Ovary (tissue), 3 donors: ENCODE data around the gene STAT6.

Experiments used
- CTCF ChIP-seq, 3 donors: fragments of 450-650 bp in 2 of 3; fragments of 200-600 bp in 1 of 3; IDR thresholded peaks; one replicate each; pipeline versions ENCODE4 v1.5.1 to v1.8.0; 2016 to 2022; ENCODE audit warnings: antibody characterized with exemption in 3 of 3, mild to moderate bottlenecking in 1 of 3
- EP300 ChIP-seq: sonication (generic); formaldehyde crosslinking; IDR thresholded peaks from one replicate; pipeline ENCODE4 v1.6.1; 2017; ENCODE audit warnings: antibody characterized with exemption
- POLR2A ChIP-seq: fragments of 450-650 bp; IDR thresholded peaks from one replicate; pipeline ENCODE4 v1.6.1; 2017; ENCODE audit warnings: antibody characterized with exemption, mild to moderate bottlenecking, moderate library complexity
- donor health status: DM: no; HTN: no; CAD: no.

GRCh38 chr12:57152639-57153038 lies 41.5 kb upstream of the STAT6 start:
- TF ChIP-seq CTCF (IDR thresholded peaks at IDR 0.05) = no peak
- TF ChIP-seq POLR2A = no peak
- no peak for TF ChIP-seq EP300
